Measurements from ENCODE around the gene NUAK1.

The NUAK1 gene

DNA sequence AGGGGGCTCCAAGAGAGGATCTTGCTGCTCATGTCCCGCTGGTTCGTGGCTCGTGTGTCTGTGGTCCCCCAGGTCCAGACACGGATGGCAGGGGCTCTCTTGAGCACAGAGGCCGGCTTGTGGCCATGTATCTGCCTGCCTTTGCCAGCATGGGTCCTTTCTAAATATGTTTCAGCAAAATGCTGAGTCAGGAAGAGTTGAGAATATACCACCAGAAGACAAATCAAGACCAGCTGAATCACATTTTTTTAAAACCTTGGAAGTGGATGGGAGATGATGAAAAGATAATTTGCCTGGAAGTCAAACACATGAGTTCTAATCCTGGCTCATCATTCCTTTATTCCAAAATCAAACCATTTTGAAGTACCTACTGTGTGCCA, 58.0 kb downstream of the NUAK1 start:
- DNase-seq: no peak

DNA sequence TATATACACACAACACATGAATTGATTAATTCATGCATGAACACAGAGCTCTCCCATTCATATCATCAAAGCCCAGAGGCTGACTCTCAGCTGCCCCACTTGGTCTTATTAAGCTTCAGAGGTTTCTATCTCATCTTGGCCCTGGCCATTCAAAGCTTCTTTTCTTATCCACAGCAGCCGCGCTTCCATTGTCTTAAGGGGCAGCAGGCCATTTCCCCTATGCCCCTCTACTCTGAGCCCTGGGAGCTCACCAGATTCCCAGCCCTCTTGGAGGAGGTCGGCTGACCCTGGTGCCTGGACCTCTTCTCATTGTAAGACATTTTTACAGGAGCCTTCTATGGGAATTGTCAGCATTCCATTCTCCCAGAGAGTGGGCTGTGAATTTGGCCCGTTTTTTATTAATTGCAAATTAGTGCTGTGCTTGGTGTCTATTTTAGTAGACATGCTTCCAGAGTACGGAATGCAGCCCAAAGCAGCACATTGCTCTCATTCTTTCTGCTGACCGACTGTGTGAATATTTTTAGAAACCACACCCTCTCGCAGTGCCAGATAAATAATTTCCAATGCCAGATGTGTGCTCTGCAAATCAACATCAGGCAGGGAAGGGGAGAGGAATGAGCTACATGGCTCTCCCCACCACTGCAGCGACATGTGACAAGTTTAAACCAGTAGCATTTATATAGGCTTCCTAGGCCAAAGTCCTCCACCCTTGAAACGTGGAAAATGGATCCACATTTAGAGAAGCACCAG, 58.5 kb downstream of the NUAK1 start:
- no peak for DNase-seq

DNA sequence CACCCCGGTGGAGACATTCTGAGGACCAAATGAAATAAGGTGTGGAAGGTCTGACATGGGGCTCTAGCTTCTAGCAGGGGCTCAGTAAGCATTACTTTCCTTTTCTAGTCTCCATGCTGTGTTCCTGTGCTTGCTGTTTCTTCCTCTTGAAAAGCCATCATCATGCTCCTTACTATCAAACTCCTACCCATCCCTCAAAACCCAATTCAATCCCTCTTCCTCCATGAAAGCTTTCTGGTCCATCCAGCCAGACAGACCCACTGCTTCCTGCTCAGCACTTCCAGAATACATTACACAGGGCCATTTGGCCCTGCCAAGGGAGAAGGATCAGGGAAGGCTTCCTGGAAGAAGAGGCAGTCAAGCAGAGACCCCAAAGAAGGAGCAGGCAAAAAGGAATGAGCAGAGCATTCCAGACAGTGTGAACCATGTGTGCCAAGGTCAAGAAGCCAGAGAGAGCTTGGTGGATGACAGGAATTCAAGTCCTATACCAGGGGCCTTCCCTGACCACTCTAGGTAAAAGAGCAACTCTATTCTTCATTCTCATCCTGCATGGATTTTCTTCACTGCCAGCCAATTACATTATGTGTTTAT, 59.5 kb downstream of the NUAK1 start:
- DNase-seq: no peak

DNA sequence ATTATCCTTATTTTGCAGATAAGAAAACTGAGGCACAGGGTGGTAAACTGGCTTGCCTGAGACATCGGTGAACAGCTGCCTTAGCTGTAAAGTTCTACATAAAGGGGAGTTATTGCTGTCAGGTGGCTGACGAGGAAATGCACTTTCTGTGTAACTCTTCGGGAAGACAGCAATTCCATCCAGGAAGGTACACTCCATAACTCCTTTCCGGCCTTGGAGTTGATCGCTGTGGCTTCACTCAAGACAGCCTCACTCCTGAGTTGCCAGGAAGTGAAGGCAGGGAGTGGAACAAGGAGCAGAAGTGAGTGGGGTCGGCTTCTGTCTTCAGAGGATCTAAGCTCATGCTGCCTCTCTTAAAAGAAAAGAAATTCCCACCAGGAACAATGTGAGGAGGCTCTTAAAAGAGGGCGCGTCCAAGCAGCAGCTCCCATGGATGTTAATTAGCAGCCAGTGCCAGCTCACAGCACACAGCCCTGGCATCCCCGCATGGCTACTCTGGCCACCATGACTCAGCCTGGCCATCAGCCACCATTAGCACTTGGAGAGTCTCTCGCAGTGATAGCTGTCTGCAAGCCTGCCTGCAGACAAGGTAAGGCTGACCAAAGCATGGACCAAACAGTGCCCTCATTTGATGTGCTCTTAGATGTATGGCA, 60.3 kb downstream of the NUAK1 start:
- no peak for DNase-seq

DNA sequence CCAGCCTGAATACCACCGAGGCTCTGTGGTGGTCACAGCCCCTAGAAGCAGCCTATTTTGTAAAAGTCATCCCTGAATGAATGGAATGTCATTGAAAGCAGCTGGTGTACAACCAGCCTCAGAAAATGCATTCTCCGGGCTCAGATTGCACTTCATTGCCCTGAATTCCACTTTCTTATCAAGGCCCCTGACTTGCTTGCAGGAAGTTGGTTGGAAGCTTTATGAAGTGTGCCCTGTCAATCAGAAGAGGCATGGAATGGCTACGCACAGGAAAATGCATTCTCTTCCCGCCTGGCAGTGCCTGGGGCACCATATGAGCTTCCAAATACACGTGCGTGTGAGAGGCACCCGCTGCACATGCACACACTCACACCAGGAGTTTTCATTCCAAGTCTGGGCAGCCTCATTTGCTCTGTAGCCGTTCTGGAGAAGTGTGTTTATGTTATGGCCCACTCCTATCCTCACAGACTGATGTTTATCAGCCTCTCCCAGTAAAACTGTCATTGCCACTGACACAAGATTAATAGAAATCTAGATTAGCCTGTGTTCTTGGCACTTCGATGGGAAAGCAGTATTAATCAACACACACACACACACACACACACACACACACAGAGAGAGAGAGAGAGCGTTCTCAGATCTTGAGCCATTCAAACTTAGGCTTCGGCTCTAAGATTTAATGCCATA, 63.9 kb downstream of the NUAK1 start:
- no peak for DNase-seq

DNA sequence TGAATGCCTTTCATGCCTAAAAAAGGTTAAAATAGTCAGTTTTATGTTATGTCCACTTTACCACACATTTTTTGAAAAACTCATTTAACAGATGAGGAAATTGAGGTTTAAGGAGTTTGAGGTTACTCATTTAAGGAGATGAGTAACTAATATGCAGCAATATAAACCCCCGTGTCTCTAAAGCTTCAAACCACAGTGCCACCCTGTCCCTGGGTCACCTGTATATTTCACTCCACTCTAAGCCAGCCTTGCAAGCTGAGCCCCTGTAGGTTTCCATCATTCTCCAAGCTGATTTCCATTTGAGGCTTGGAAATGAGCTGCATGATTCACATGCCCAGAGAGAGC, 64.4 kb downstream of the NUAK1 start:
- DNase-seq: no peak

DNA sequence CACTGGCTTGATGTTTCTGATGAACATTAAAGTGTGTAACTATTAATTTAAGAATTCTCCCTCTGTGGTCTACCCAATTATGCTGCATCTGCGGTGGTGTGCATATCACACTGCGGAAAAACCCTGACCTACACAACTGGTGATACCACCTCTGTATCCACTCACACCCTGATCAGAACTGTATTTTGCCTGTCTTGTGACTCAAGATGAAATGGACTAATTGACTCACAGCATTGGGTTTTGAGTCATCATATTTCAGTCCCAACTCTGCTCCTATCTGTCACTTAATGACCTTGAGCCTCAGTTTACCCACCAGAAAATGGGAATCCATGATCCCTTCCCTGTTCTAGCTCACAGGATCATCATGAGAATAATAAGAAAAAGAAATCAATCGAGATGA, 65.6 kb downstream of the NUAK1 start:
- no peak for DNase-seq

DNA sequence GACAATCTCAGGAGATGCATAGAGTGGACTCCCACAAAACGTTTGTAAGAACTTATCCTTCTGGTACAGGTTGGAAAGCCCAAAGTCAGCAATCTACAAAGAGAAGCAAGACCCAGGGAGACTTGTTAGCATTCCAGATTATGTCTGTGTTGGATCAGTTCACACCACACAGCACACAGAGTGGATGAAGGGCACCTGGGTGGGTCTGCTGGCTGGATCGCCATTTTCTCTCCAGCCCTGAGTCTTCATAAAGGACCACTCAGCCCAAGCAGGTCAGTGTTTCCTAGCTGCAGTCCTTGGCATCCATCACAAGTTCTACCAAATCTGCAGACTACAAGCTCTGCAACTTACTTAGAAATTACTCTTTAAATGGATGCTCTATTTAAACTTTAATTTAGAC, 66.0 kb downstream of the NUAK1 start:
- DNase-seq: no peak

DNA sequence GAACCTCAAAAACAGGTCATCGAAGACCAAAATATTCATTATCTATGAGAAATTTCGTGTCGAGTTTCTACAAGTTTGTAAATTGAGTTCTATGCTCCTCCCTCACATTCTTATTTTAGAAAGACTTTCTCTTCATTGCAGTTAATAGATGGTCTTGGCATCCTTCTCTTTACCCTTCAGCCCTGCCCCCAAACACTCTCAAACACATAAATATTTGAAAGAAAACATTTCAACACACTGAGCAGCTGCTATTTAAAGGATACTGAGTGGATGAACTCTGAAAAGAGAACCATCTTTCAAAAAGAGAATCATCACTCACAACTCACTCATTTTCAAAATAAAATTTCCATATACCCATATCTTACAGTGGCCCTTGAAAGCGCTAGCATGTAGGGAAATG, 67.1 kb downstream of the NUAK1 start:
- no peak for DNase-seq

DNA sequence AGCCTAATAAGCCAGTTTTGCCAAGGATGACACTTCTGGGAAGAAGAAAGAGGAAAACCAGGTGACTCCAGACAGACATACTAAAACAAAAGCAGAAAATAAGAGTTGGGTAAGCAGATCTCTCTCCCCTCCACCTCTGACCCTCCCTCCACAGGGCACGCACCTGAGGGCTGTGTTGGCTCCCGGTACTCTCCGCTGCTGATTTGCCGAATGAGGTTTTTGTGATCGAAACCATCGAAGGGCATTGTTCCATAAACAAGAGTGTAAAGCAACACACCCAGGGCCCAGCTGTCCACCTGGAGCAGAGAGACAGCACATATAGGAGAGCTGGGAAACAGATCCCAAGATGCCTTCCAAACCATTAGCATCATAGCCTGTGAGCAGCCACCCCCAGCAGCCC, 68.1 kb downstream of the NUAK1 start:
- DNase-seq: no peak

DNA sequence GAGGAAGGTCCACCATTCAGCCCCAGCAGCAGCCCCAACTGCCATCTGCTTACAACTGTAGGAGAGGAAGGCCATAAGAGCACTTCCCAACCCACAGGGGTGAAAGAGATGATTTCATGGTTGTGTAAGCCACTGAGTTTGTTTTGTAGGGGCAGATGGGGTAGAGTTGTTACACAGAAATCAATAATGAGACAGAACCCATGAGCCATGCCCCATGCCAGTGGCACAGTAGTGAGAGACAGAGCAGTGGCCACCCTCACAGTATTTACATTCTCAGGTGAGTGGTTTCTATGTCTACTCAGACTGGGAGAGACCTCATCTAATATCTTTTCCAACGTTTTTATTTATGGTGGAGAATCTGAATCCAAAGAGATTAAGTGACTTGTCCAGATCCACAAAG, 68.6 kb downstream of the NUAK1 start:
- no peak for DNase-seq

DNA sequence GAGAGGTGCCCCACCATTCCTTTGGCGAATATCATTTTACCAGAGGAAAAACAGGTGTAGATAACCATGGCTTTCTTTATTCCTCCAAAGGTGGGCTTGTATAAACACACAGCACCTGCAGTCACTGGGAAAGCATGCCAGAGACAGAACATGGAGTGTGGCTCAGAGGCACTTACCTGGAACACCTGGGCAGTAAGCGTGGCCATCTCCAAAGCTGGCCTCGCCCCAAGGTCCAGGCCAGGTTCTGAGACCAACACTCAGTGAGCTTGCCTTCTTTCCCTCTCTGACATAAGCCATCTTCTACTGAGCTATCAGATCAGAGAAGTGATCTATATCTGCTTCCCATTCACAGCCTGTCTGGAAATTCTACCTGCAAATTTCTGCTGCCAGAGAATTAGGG, 70.5 kb downstream of the NUAK1 start:
- DNase-seq: no peak

DNA sequence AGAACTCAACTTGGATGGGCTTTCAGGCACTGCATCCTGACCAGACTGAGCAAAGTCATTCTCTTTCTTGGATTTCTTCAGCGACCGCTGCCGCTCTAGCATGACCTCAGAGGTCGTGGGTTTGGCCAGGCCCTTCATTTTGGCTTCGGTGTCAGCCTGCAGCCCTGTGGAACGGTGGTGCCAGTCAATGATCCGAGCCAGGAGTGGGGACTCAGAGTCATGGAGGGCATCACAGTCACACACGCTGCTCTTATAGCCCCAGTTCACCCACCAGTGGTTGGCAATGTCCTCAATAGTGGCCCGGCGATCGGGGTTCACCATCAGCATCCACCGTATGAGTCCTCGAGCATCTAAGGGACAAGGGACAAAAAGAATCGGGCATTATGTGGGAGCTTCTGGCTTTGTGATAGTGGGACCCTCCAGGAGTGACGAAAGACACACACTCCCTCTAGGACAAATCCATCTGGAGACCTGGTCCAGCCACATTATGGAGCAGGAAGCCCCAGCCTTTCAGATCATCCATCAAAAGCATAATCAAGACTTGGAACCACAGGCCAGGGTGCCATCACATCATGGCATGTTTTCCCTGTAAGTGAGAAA, 71.0 kb downstream of the NUAK1 start:
- DNase-seq: no peak

DNA sequence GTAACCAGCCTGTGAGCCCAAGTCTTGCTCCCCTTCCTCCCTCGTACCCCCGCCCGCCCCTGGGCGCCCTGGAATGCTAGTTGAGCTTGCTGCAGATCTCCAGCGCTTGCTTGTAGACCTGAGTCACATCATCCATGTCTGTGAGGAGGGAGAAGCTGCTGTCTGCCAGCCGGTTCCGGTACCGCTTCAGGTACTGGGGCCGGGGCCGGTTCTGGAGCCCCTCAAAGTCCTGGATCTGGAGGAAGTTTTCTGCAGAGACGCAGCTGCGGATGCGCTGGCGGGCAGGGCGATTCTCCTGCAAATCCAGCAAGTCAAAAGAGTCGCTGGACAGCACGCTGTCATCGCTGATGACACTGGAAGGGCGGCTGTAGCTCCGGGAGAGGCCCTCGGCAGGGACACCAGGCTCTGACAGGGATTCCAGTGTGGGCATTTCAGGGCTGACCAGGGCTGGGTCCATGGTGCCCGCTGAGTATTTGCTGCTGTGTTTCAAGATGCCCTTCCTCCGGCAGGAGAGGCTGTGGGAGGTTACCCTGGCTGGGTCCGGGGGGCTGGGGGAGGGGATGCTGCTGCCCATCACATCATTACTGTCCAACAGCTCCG, 71.9 kb downstream of the NUAK1 start:
- no peak for DNase-seq

DNA sequence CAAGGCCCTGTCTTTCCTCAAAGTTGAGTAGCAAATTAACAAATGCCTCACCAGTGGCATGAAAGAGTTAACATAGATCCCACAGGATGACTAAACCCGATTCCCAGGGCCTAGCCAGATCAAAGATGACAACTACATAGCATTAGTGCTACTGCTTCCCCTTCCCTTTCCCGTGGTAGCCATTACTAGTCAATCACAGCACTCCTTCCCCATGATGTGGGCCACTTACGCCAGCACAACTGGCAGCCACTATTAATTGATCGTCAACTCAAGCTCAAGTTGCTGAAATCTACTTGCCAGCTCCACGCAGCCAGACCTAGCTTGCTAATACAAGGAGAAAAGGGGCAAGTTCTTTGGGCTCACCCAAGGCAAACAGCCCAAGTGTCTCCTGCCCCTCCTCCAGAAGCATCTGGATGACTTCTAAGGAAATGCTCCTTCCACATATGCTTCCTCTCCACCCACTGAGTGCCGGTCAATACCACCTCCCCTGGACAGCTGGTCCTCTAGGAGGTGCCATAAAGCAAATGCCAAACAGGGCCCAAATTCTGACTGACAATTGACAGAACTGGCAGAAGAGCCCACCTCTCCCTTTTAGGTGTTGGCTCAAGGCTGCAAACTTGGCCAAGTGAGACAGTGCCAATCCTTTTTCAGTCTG, 72.6 kb downstream of the NUAK1 start:
- no peak for DNase-seq

DNA sequence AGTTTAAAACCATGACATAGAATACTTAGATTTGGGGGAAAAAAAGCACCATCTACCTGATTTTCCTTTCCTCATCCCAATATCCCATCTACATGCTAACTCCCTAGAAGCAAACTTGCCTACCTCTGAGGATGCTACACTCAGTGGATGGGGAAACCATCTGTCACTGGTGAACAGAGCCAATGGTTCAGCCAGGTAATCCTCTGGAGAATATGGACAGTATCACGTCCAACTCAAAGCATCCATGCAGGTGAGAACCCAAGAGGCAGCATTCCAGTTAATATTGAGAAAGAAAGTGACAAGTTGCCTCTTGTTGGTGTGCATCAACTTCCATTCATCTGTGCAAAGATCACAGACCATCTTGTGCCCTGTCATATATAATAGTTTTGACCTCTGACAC, 73.2 kb downstream of the NUAK1 start:
- DNase-seq: no peak

DNA sequence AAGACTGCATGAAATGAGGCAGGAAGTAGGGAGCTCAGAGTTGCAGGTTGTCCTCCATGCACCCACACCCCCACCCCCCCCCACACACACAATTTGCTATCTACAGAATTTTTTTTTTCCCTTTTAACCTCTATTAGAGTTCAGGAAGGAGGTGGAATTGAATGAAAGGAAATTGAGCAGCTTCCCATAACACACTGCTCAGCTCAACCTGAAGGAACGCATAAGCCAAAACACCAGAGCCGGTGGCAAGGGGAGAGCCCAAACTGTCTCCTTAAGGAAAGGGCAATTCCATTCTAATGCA, 74.1 kb downstream of the NUAK1 start:
- no peak for DNase-seq

DNA sequence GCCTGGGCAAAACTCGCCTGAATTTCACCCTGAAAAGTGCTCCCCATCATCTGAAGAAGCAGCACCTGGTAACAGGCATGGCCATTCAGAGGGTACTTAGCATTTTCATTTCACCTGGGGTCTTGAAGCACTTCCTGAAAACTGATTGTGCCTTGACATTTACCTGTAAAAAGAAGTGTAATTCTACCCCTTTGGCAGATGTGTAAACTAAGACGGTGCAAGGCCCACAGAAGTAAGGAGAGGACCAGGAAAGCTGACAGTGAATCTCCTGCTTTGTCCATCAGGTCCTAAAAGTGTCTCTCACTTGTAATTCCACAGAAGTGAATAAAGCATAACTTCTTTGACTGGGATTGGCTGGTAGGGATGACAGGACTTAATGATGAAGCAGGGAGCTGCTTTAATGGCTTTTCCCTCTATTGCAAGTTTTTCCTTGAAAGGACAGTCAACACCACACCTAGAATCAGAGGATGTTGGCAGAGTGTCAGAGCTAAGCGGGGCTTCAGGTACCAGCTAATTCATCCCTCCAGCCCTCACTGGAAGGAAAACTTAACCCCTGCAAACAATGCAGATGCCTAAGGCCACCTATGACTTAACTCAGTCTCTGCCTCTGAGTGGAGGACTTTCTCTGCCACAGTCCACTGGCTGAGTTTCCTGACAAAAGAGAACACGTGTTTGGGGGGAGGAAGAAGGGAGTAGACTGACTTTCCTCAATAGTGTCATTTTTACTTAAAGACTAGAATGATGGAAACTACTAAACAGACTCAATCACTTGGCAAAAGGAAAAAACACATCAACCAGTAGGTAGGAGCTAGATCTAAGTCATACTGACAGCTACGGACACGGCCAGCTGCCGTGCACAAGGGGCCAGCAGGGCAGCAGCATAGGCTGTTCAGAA, 74.7 kb downstream of the NUAK1 start:
- no peak for DNase-seq

DNA sequence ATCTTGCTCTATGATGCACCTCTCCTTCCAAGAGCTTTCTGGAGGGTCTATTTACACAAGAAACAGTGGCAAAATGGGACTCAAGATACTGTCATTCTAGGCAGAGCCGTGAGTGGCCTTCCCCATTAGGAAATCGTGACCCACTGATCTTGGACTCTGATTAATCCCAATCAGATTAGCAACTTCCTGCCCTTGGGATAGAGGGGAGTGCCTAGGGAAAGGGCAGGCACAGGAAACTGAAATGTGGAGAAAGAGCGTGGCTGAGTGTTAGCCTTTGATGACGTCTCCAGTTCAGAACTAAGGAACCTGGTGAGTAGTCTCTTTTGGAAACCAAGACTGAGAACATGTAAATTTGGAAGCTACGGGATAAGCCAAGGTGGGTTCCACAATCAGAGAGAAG, 76.1 kb downstream of the NUAK1 start:
- no peak for DNase-seq

DNA sequence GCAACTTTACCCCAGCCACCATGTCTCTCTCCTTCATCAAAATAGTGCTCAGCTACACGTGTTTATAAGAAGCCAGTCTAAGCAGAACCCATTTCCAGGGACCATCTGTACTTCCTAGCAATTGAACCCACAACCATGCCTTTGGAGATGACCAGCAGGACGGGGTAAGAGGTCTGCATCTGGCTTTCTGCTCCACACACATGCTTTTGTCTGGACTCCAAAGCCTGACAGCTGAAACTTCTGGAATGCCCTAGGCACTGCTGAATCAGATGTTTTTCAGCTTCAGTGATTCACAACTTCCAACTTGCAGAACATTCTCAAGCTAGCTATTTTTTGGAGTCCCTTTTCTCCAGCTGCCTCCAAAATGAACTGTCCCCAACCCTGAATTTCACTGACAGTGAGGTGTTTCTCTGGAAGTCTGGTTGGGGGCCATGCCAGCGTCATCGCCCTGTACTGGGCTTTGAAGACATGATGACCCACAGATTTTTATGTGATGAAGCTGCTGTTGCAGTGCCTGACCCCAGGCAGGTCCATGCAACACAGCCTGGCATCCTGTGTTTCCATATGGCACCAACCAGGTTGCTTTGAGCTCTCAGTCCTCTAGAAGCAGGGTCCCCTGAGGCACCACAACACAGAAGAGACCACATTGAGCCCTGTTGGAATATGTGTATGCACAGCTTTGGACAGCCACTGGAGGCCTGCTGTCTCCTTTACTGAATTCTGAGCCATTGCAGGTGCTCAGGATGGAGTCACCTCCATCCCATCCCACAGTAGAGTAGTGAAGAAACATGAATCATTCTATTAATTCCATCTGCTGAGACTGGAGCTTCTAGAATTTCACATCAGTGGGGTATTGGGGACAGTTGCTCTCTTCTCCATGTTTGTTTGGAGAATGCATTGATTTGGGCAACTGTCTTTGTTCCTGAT, 80.2 kb downstream of the NUAK1 start:
- DNase-seq: no peak

DNA sequence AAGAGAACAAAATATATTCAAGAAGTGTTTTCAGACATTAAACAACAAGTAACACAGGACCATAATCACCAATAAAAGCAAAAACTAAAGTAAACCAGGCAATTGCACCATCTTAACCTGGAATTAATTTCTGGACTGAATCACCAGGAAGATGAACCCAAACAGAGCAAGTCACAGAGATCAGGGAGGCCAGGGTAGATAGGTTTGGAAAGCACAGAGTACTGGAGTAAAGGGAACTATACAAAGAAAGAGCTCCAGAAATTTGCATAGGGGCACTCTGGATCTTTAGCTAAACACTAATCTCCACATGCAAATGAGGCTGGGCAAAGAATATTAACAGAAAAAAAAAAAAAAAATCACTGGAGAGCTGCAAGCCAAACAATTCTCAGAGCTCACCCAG, 84.7 kb downstream of the NUAK1 start:
- DNase-seq: no peak
